HG02973 (cell line): ENCODE measurements around the gene DNM1L.
"Not testable (repeated sequence)": the region's sequence is repeated elsewhere in the genome, so short reads cannot be mapped to it uniquely, and the experiment has no call there.

ENCODE experiments used
- ATAC-seq: cut with Tn5 transposase; IDR thresholded peaks from one replicate; pipeline ENCODE4 v1.9.1; 2021; ENCODE audit warnings: moderate library complexity; ENCODE audit not compliant: unreplicated experiment

Gene DNM1L

DNA sequence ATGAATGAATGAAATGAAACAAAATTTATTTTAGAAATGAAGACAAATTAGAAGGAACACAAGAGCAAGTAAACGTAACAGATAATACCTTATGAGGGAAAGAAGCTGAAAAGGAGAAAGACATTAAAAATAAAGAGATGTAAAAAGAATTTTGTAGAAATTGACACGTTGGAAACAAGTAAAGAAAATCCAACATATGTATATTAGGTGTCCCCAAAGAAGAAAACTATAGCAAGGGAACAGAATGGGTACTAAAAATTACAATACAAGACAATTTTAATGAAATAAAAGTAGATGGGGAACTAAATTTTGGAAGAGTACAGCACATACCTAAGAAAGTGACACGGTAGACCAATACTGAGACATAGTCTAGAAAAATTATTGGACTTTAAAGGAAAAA, 16.7 kb downstream of the DNM1L start:
- no peak for ATAC-seq

DNA sequence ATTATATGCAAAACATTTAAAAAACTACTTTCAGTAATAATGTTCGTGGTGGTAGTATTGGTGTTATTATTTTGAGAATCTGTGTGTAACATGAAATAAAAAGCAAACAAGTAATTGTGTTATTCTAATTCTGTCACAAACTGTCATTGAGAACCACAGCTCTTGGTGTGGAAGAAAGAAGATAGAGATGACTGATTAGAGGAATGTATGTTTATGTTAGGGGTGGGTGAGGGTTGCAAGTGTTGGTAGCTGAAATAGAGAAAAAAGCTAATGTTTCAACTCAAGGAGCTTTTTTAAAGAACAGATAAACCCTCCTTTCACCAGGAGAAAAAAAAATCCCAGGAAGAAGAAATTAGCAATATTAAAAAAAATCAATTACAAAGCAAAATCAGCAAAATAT, 18.3 kb downstream of the DNM1L start:
- ATAC-seq = no peak

DNA sequence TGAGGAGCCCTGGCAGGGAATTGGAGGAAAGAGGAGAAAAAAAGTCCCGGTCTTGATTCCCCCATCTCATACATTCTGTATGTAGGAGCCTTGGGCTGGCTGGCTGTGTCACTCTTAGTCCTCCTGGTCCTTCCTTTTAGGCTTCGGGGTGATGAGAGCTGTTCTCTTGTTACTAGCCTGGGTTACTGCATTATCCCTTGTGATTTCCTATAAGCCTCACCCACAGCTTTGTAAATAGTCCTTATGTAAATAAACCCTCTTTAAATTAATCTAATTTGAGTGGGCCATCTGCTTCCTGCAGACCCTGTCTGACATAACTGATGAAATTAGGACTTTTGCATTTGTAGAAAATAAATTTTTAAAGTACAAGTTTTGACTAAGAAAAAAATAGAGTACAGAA, 19.2 kb downstream of the DNM1L start:
- ATAC-seq = no peak

DNA sequence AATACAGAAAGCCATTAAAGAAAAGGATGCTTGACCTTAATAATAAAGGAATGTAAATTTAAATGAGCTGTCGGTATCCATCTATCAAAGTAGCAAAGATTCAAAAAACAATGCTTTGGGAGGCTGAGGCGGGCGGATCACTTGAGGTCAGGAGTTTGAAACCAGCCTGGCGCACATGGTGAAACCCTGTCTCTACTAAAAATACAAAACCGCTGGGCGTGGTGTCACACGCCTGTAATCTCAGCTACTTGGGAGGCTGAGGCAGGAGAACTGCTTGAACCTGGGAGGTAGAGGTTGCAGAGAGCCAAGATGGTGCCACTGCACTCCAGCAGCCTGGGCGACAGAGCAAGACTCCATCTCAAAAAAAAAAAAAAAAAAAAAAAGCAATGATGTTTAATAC, 20.3 kb downstream of the DNM1L start:
- ATAC-seq = not testable (repeated sequence)

DNA sequence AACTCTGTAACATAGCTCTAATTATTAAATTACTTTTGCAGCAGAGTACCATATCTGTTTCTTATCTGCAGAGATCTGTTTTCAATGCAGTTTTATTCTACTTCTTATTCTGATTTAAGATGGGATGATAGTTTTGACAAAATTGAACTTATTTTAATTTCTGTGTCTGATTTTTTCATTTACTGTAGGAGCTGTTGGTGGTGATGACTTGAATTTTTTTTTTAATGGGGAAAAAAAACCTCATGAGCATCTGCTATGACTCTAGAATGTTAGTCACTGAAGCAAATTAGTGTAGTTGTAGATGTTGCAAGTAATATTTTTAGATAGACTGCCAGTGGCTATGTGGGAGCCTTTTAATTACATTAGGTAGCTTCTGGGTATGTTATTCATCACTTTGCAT, 23.4 kb downstream of the DNM1L start:
- ATAC-seq = no peak

DNA sequence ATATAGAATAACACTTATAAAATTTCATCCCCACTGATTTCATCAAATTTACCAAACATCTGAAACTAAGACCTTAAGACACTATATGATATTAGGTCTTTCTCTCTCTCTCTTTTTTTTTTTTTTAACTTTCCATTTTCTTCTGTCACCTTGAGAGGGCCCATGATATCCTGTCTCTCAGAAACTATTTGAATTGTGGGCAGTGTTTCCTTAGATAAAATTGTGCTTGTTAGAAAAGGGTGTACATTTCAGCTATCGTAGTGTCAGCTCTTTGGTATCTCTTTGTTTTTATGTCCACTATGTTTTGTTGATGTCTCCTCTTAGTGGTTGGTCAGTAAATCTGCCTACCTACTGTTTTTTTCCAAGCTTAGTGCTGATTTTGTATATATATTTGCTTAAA, 23.8 kb downstream of the DNM1L start:
- no peak for ATAC-seq

DNA sequence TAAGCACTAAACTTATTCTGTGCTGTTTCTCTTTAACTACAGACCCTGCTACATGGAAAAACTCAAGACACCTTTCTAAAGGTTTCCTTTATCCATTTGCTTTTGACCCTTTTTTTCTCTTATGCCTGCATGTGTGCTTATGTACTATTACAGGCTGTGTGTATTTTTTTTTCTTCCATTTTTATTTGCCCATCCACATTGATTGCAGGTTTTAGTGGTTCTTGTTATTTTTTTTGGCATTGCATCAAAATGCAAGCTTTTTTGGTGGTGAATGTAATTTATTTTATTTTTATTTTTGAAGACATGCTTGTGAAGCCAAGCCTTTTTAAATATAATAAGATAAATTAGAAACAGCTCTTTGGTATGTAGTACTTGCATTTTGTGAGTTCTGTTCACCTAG, 26.7 kb downstream of the DNM1L start:
- ATAC-seq = no peak

DNA sequence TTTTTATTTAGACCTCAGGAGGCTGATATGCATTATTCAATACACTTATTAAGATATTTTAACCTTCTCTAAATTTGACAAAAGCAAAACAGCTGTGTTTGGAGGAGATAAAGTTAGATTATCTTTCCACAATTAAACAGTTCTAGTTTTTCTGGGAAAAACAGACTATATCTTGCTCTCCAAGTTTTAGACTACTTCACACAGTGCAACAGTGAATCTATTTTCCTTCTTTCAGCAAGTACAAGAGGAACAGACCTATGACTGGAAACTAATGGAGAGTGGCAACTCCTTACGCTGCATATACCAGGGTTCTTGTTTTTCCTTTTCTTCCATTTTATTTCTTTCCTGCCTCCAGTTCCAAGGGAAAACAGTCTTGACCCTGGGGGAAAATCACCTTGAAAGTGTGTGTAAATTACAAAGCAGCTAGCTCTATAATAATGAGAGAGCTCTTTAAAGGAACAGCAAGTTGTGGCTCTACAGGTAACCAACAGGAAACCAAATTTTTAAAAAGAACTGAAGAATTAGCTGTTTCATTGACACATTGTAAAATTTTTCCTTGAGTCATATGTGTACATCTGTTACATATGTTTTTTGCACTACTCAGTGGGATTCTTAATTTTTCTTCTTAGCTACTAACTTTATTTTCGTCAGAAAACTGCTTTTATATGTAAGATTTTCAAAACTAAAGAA, 27.4 kb downstream of the DNM1L start:
- no peak for ATAC-seq

DNA sequence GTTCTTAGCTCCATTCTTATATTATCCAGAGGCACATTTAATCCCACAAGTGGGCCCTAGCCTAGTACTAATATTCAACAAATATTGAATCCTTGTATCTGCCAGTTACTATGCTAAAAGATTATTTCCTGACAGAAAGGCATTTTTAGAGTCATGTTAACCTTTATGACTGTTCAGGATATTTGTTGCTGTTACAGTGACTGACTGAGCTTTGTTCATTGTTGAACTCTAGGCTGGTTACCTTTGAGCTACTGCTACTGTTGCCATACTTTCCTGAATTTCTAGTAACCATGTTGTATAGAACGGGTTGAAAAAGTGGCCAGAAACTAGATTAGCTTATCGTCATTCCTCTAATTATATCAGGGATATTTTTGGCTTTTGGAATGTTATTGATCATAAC, 29.8 kb downstream of the DNM1L start:
- no peak for ATAC-seq

DNA sequence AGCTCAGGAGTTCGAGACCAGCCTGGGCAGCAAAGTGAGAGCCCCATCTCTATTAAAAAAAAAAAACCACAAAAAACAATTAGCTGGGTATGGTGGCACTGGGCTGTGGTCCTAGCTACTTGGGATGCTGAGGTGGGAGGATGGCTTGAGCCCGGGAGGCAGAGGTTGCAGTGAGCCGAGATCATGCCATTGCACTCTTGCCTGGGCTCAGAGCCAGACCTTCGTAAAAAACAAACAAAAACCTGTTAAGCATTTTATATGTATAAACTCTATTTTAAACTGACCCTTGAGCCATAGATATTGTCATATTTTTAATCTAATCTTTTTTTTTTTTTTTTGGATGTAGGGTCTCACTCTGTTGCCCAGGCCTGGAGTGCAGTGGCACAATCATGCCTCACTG, 35.7 kb downstream of the DNM1L start:
- ATAC-seq = no peak

DNA sequence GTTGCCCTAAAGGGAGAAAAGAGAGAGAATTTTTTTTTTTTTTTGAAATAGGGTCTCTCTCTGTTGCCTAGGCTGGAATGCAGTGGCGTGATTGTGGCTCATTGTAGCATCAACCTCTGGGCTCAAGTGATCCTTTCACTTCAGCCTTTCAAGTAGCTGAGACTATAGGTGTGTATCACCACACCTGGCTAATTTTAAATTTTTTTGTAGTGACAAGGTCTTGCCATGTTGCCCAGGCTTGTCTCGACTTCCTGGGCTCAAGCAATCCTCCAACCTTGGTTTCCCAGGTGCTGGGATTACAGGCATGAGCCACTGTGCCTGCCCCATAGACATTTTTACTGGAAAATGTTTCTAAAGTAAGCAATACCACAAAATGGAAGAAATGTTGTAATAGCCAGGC, 39.8 kb downstream of the DNM1L start:
- ATAC-seq = no peak

DNA sequence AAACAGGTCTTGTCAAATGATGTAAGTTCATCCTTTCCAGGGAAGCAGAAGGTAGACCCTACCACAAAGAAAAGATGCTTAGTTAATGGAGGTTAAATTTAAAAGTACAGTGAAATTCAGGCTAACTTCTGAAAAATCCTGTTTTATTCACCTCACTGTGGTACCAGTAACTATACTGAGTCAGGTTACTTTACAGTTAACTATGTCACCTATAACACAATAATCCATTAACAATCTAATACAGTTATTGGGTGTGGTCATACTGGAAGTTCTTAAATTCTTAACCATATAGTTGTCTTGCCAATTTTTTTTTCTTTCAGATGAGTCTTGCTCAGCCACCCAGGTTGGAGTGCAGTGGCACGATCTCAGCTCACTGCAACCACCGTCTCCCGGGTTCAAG, 46.2 kb downstream of the DNM1L start:
- ATAC-seq = not testable (repeated sequence)

DNA sequence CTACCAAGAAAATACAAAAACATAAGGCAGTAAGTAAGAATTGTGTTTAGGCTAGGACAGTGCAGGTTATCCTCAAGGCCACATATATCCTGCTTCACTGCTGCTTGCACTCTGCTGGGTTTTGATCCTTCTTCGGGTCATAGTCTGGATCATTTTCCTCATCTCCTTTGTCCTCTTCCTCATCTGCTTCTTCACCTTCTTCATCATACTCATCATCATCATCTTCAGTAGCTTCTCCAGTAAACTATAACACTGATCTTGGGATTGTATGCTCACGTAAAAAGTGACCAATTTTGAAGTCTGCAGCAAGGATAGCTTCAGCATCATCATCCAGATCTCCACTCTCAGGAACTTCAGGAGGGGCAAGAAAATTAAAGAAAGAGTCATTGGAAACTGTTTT, 47.2 kb downstream of the DNM1L start:
- no peak for ATAC-seq

DNA sequence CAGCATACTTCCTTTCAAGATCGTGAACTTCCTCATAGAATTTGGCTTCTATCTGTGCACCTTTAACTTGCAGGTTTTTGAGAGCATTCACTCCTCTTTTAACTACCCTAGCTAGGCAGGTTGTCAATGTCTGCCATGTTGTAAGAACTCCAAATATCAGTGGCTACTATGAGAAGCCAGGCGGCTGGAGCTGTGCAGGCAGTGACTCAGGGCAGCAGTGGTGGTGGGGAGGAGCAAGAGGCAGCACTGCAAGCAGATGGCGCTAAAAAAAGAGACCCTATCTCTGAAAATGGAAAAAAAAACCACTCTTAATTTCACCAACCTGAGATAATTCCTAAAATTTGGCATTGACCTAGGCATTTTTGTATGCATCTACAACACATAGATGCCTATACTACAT, 48.1 kb downstream of the DNM1L start:
- no peak for ATAC-seq

DNA sequence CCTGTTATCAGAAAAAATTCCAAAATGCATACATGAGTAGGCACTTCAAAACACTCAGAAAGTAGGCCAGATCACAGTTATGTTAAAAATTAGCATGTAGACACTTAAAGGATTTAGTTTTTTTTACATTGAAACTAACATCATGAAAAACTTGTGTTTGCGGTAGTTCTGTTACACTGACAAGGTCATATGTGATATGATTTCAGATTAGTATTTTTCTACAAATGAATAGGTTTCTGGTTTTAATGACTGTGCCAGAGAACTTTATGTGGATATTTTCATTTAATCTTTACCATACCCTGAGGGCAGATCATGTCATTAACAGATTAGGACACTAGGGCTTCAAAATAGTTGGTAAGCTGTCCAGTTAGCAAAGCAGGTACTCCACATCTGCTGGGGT, 55.9 kb downstream of the DNM1L start:
- no peak for ATAC-seq

DNA sequence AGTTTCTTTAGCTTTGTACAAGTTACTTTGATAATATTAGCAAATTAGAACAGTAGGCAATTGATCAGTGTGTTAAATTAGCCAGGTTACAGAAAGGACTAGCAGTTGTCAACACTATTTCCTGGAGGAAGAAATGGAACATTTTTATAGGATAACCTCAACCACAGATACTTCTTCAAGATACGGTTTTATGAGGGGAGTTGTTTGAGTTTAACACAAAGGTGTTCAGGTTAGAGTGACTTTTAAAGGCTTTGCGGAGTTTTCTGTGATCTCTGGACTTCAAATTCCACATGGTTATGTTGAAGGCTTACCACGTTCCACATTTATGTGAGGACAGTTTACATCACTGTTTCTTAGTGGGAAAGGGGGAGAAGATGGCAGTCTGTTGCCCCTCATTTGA, 57.3 kb downstream of the DNM1L start:
- ATAC-seq = no peak

DNA sequence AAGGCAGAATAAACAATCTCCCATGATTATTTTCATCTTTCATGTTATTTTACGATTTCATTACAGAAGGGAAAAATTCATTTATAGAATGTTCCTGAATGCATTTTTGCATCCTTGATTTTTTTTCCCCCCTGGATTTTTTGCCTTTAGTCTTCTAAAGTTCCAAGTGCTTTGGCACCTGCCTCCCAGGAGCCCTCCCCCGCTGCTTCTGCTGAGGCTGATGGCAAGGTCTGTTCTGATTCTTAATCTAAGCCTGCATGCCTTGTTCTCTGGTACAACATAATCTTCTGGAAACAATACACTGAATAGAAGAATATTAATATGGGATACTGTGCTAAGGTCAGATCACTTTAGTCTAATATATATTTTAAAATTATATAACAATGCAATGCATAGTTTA, 58.6 kb downstream of the DNM1L start:
- no peak for ATAC-seq

DNA sequence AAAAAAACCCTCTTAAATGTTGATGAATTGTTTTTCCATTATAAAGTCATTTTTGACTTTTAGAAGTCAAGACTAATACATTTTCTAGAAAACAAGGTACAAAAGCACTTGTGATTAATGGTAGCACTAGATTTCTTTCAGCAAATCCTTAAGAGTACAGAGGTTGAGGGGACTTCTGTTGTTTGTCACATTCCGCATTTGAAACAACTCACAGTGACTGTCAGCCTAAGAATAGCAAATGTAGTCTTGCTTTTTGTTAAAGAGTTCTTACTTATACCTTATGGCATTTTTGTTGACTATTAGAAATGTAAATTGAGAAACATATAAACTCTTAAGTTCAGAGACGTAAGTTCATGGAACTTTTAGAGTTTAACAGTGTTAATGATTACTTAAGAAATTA, 60.2 kb downstream of the DNM1L start:
- ATAC-seq = no peak

DNA sequence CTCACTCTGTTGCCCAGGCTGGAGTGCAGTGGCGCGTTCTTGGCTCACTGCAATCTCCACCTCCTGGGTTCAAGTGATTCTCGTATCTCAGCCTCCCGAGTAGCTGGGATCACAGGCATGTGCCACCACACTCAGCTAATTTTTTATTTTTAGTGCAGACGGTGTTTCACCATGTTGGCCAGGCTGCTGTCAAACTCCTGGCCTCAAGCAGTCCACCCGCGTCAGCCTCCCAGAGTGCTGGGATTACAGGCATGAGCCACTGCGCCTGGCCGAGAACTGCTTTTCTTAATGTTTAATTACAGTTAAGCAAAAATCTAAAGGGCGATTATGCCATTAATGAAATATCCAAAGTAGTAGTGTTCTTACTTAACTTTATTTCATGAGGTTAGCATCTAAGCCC, 63.0 kb downstream of the DNM1L start:
- ATAC-seq = no peak

DNA sequence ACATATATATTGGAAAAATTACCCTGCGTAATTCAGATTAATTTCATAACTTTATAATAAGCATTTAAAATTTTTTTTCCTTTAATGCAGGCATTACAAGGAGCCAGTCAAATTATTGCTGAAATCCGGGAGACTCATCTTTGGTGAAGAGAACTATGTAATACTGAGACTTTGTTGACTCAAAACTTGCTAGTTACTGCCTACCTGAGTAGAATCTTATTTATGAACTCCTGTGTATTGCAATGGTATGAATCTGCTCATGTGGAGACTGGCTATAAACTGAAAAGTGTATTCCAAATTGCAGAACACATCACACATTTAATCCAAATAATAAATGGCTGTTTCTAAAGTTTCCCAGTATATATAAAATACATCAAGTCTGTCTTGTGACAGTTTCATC, 64.2 kb downstream of the DNM1L start:
- no peak for ATAC-seq

DNA sequence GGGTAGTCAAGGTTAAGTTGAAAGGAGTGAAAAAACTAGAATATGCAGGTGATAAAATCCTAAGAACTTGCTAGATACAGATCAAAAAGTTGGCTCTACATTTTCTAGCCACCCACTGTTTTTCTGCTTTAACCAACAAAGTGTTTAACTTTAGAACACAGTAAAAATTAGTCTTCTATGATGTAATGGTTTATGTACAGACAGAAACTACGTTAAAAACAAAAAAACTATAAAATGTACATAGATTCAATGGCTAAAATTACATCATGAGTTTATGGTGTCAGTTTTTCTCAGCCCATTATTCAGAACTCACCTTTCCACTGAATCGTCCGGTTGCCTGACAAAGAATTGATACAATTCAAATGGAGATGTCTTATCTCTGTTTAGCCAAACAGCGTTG, 74.5 kb downstream of the DNM1L start:
- no peak for ATAC-seq

DNA sequence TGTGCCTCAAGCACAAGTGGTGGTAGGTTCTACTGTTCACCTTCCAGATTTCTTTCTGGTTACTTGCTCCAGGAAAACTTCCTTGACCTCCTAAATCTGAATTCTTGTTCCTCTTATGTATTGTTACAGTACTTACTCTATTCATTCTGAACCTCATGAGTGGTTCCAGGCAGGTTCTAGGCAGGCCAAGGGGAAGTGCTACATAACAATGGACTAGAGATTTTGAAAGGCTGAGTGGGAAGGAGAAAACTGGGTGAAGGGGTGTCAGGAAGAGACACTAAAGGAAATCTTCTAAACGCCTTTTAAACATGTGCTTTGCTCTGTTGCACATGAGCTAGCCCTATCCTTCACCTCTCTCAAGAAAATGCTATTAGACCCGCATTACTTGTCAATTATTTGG, 75.0 kb downstream of the DNM1L start:
- ATAC-seq = no peak

DNA sequence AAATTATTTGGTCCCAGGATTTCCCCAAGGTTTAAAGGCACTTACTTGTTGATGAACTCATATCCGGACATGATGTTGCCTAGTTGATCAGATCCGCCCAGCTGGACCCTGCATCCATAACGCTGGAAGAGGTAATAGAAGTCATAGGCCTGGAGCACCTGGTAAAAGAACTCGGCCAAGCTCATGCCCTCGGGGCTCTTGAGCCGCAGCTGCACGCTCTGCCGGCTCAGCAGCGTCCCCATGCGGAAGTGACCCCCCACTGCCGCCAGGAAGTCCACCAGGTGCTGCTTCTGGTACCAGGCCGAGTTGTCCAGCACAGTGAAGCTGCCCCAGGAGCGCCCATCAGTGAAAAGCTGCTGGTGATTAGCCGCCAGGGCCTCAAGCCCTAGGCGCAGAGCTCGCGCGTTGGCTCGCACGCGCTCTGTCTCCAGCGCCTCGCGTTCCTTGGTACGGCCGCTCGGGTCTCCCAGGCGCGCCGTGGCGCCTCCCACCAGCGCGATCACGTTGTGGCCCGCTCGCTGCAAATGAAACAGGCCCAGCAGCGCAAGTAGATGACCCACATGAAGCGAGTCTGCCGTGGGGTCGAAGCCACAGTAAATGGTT, 76.1 kb downstream of the DNM1L start:
- ATAC-seq = peak; percentile 77
